Breast epithelium (tissue), 4 donors: Measurements from ENCODE around the gene ATMIN. TPM values are rescaled to one million over a fixed set of nuclear protein-coding genes. Genes with fewer than 3 reads are reported as not detected.

Source experiments
- DNase-seq, 2 donors: peaks; one replicate each; pipeline ENCODE4 v3.0.0-alpha.2; 2019; ENCODE audit warnings: low spot score in 2 of 2
- H3K27ac ChIP-seq, 2 donors: fragments of 200-600 bp; sonication (generic) in 1 of 2; one replicate each; pipeline ENCODE4 v1.5.1; 2016 to 2019; ENCODE audit warnings: mild to moderate bottlenecking in 1 of 2
- H3K27me3 ChIP-seq, 2 donors: fragments of 200-600 bp; sonication (generic) in 1 of 2; one replicate each; pipeline versions ENCODE4 v1.5.1 to v1.6.0; 2017 to 2019; ENCODE audit warnings: control low read depth in 1 of 2, mild to moderate bottlenecking in 1 of 2
- H3K36me3 ChIP-seq: fragments of 200-600 bp; one replicate; pipeline ENCODE4 v1.5.1; 2019
- H3K4me1 ChIP-seq, 2 donors: fragments of 200-600 bp; sonication (generic); one replicate each; pipeline ENCODE4 v1.5.1; 2016 to 2019; ENCODE audit warnings: control low read depth in 1 of 2
- H3K4me3 ChIP-seq, 3 donors: fragments of 200-600 bp; sonication (generic); 1 replicate in 2 of 3; 2 replicates in 1 of 3; pipeline ENCODE4 v1.5.1; 2016 to 2019; ENCODE audit warnings: mild to moderate bottlenecking in 3 of 3, moderate library complexity in 2 of 3
- H3K9me3 ChIP-seq, 2 donors: fragments of 200-600 bp; sonication (generic) in 1 of 2; one replicate each; pipeline ENCODE4 v1.5.1; 2016 to 2019; ENCODE audit warnings: control low read depth in 1 of 2
- POLR2A ChIP-seq: fragments of 450-650 bp; IDR thresholded peaks from one replicate; pipeline ENCODE4 v1.6.1; 2016; ENCODE audit warnings: antibody characterized with exemption, mild to moderate bottlenecking, moderate library complexity
- POLR2AphosphoS5 ChIP-seq, 3 donors: sonication (generic); formaldehyde crosslinking; IDR thresholded peaks; one replicate each; pipeline ENCODE4 v1.6.1; 2017; ENCODE audit warnings: antibody characterized with exemption in 3 of 3
- intact Hi-C: fragments of 100-400 bp; cut with DNase I; formaldehyde crosslinking; loops from one replicate; pipeline ENCODE4 v1.15.1; 2023; ENCODE audit warnings: low total_unique reads
- total RNA-seq, 3 donors: library from RNA; depleted of rRNA; stranded (reverse); fragments of >200 nt; gene quantifications; one replicate each; pipeline ENCODE4 v1.1.0, GENCODE V29; 2016
- TF ChIP-seq, protein P1 (sequence below), 3 donors: fragments of 450-650 bp; IDR thresholded peaks; one replicate each; pipeline ENCODE4 v1.5.1; 2016 to 2017; ENCODE audit warnings: antibody characterized with exemption in 3 of 3, mild to moderate bottlenecking in 3 of 3, moderate library complexity in 3 of 3

ATMIN gene, protein sequence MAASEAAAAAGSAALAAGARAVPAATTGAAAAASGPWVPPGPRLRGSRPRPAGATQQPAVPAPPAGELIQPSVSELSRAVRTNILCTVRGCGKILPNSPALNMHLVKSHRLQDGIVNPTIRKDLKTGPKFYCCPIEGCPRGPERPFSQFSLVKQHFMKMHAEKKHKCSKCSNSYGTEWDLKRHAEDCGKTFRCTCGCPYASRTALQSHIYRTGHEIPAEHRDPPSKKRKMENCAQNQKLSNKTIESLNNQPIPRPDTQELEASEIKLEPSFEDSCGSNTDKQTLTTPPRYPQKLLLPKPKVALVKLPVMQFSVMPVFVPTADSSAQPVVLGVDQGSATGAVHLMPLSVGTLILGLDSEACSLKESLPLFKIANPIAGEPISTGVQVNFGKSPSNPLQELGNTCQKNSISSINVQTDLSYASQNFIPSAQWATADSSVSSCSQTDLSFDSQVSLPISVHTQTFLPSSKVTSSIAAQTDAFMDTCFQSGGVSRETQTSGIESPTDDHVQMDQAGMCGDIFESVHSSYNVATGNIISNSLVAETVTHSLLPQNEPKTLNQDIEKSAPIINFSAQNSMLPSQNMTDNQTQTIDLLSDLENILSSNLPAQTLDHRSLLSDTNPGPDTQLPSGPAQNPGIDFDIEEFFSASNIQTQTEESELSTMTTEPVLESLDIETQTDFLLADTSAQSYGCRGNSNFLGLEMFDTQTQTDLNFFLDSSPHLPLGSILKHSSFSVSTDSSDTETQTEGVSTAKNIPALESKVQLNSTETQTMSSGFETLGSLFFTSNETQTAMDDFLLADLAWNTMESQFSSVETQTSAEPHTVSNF
- 10 to 100 TPM; 37.4 to 54.9 (median 42.6) TPM for total RNA-seq

DNA sequence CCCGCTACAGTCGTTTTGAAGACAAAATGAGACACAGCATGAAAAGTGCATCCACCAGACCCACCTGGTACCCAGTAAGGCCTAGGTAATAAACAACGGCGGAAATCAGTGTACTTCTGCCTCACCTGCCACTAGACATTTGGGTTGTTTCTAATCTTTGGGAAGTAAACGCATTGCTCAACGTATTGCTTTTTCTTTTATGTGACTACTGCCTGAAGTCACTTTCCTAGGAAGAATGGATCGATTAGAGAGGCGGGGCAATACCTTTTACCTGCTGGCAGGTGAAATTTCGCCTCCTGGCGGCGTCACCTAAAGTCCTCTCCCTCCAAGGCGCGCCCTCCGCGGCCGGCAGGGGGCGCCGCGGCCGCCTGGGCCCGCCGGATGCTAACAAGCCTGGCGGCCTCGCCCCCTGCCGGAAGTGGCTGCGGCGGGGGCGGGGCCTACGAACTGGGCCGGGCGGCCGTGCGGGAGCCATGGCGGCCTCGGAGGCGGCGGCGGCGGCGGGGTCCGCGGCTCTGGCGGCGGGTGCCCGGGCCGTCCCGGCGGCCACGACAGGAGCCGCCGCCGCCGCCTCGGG is at the start of gene ATMIN:
Gene ATMIN (plus strand): TSS at position 445 of the 577 bp plus-strand sequence. CDS start 29 bp downstream, at position 474.
- Histone ChIP-seq H3K4me3 (peak within 1 kb of the TSS; percentile 75 to 92 (median 83)), H3K27me3 (no peaks in the 10 kb centered on the region), H3K9me3 (no peaks in the 10 kb centered on the region), H3K36me3 (no peaks in the 10 kb centered on the region), H3K27ac (peak within 1 kb of the TSS; percentile 68 to 88), H3K4me1 (no peaks in the 10 kb centered on the region)
- peak; percentile 79 to 81 for DNase-seq
- intact Hi-C loops, result no loop called here
- TF ChIP-seq POLR2AphosphoS5 (IDR thresholded peaks at IDR 0.05), result peak in 1 of 3 donors; percentile 21
- no peak for TF ChIP-seq POLR2A
- TF ChIP-seq, protein P1, sequence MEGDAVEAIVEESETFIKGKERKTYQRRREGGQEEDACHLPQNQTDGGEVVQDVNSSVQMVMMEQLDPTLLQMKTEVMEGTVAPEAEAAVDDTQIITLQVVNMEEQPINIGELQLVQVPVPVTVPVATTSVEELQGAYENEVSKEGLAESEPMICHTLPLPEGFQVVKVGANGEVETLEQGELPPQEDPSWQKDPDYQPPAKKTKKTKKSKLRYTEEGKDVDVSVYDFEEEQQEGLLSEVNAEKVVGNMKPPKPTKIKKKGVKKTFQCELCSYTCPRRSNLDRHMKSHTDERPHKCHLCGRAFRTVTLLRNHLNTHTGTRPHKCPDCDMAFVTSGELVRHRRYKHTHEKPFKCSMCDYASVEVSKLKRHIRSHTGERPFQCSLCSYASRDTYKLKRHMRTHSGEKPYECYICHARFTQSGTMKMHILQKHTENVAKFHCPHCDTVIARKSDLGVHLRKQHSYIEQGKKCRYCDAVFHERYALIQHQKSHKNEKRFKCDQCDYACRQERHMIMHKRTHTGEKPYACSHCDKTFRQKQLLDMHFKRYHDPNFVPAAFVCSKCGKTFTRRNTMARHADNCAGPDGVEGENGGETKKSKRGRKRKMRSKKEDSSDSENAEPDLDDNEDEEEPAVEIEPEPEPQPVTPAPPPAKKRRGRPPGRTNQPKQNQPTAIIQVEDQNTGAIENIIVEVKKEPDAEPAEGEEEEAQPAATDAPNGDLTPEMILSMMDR (IDR thresholded peaks at IDR 0.05), result peak; percentile 74 to 99 (median 90)

DNA sequence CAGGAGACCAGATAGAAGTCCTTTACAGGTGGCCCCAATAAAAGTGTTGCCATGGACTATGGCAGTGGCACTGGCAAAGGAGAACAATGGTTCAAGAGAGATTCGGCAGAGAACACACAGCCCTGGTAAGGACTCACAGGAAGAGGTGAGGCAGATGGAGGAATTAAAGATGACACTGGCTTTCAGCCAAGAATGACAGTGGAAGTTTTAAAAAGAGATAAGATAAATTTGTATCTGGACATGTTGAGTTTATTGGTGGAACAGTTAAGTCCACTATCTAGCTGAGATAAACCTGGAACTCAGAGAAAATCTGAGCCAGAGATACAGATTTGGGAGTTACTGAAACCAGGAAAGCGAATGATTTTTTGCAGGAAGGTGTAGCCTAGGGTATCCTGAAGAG is 49.1 kb upstream of the ATMIN start:
- H3K4me1 ChIP-seq, result no peaks in the 10 kb centered on the region
- intact Hi-C loops, result no loop called here
- DNase-seq, result no peak
- no peaks in the 10 kb centered on the region for H3K9me3 ChIP-seq
- H3K27me3 ChIP-seq, result no peaks in the 10 kb centered on the region
- H3K36me3 ChIP-seq, result no peaks in the 10 kb centered on the region
- no peak overlapping the region for H3K4me3 ChIP-seq
- TF ChIP-seq POLR2A (no peak), POLR2AphosphoS5 (IDR thresholded peaks at IDR 0.05) (no peak)
- TF ChIP-seq, protein P1 (IDR thresholded peaks at IDR 0.05), result no peak
- H3K27ac ChIP-seq, result no peak overlapping the region

DNA sequence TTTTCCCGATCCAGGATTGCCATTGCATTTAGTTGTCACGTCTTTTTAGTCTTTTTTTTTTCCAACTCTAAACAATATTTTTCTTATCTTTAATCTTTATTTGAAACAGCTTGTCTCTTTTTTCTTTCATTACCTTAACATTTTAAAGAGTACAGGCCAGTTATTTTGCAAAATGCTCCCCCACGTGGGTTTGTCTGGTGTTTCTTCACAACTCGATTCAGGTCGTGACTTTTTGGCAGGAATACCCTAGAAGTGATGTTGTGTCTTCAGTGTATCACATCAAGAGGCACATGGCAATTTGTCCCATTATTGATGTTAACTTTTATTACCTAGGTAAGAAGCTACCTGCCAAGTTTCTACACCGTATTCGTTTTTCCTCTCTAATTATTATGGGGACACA is 46.9 kb upstream of the ATMIN start:
- intact Hi-C loops, result no loop called here
- TF ChIP-seq POLR2AphosphoS5 (IDR thresholded peaks at IDR 0.05) (no peak), POLR2A (no peak)
- TF ChIP-seq, protein P1 (IDR thresholded peaks at IDR 0.05), result no peak
- H3K9me3 ChIP-seq, result no peaks in the 10 kb centered on the region
- H3K36me3 ChIP-seq, result no peaks in the 10 kb centered on the region
- no peaks in the 10 kb centered on the region for H3K27me3 ChIP-seq
- H3K4me3 ChIP-seq, result no peak overlapping the region
- no peak overlapping the region for H3K27ac ChIP-seq
- DNase-seq, result no peak
- H3K4me1 ChIP-seq, result no peaks in the 10 kb centered on the region

DNA sequence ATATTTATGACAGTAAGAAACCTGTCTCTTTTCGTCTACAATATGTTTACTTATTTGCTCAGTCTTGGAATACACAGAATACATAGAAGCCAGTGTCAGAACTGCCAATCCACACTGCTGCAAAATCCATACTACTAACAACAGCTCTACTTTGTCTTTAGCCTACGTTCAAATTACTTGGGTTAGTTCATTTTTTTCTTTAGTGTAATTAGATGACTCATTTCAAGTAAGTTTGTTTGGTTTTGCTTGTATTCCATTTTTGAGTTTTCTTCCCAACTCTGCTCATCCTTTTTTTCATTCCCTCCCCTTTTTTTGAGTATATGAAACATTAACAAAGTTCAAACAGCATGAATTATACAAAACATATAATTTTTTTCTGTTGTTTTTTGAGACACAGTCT is 45.8 kb upstream of the ATMIN start:
- H3K27ac ChIP-seq, result no peak overlapping the region
- no peak for DNase-seq
- H3K9me3 ChIP-seq, result no peaks in the 10 kb centered on the region
- TF ChIP-seq POLR2A (no peak), POLR2AphosphoS5 (IDR thresholded peaks at IDR 0.05) (no peak)
- TF ChIP-seq, protein P1 (IDR thresholded peaks at IDR 0.05), result no peak
- H3K27me3 ChIP-seq, result no peaks in the 10 kb centered on the region
- no peak overlapping the region for H3K4me3 ChIP-seq
- H3K36me3 ChIP-seq, result no peaks in the 10 kb centered on the region
- no peaks in the 10 kb centered on the region for H3K4me1 ChIP-seq
- intact Hi-C loops, result no loop called here
